GM19468 (cell line): ENCODE measurements around the gene DDX28.

ENCODE experiments used
- ATAC-seq: cut with Tn5 transposase; IDR thresholded peaks from one replicate; pipeline ENCODE4 v1.9.1; 2021; ENCODE audit warnings: mild to moderate bottlenecking, moderate library complexity, moderate number of reproducible peaks; ENCODE audit not compliant: unreplicated experiment; ENCODE audit errors: extremely low read depth

DDX28 gene

GRCh38 chr16:68022728-68023537, at the start of gene DDX28, which contains the start of gene DUS2:
DDX28 (minus strand) TSS chr16:68023232; CDS start chr16:68023202, 30 bp downstream.
DUS2 (plus strand) TSS chr16:68023284; CDS start chr16:68038024, 14,740 bp downstream.
- ATAC-seq: peak; percentile 85

- ATAC-seq: no peak
Measured at GRCh38 chr16:68072038-68072695, 49.1 kb upstream of the DDX28 start.

GRCh38 chr16:68071518-68071901, 48.5 kb upstream of the DDX28 start:
- no peak for ATAC-seq

- ATAC-seq: no peak
Measured at GRCh38 chr16:68070806-68071517, 47.9 kb upstream of the DDX28 start.

GRCh38 chr16:68070249-68070730, 47.3 kb upstream of the DDX28 start:
- ATAC-seq: no peak

- no peak for ATAC-seq
Measured at GRCh38 chr16:68069511-68070248, 46.6 kb upstream of the DDX28 start.

- ATAC-seq: no peak
Measured at GRCh38 chr16:68068926-68069325, 45.9 kb upstream of the DDX28 start.

- ATAC-seq: no peak
Measured at GRCh38 chr16:68066763-68067162, 43.7 kb upstream of the DDX28 start.

GRCh38 chr16:68065716-68066305, 42.8 kb upstream of the DDX28 start:
- no peak for ATAC-seq

- ATAC-seq: no peak
Measured at GRCh38 chr16:68064791-68065365, 41.8 kb upstream of the DDX28 start.

- no peak for ATAC-seq
Measured at GRCh38 chr16:68062910-68063393, 39.9 kb upstream of the DDX28 start.

GRCh38 chr16:68061396-68061795, 38.4 kb upstream of the DDX28 start:
- ATAC-seq: no peak

GRCh38 chr16:68059804-68060203, 36.8 kb upstream of the DDX28 start:
- no peak for ATAC-seq

GRCh38 chr16:68055395-68055794, 32.4 kb upstream of the DDX28 start:
- no peak for ATAC-seq

GRCh38 chr16:68049449-68049848, 26.4 kb upstream of the DDX28 start:
- no peak for ATAC-seq

- no peak for ATAC-seq
Measured at GRCh38 chr16:68047987-68048386, 25.0 kb upstream of the DDX28 start.

- ATAC-seq: no peak
Measured at GRCh38 chr16:68046106-68046505, 23.1 kb upstream of the DDX28 start.

GRCh38 chr16:68041783-68042182, 18.8 kb upstream of the DDX28 start:
- ATAC-seq: no peak
